Caco-2 (cell line): Measurements from ENCODE around the gene ASGR1. TPM values are rescaled to one million over a fixed set of nuclear protein-coding genes. Genes with fewer than 3 reads are reported as not detected.

Experiments
- BruUV-seq: library from RNA; stranded (reverse); fragments of 400-500 nt; replicated peaks from 2 replicates; lab custom pipeline; 2021; lab: Mats Ljungman, UMichigan
- CTCF ChIA-PET: fragments of 300-600 bp; sonication (Branson Sonifier 250); formaldehyde crosslinking; loops from one replicate; lab custom pipeline; 2022; ENCODE audit warnings: antibody characterized with exemption; lab: Charles Lee
- POLR2A ChIA-PET: fragments of 300-600 bp; sonication (Branson Sonifier 250); formaldehyde crosslinking; loops from one replicate; lab custom pipeline; 2022; ENCODE audit warnings: antibody characterized with exemption; lab: Charles Lee
- DNase-seq, 2 experiments: peaks; one replicate each; pipeline versions ENCODE4 v3.0.0 to v3.0.0-alpha.2; 2020 to 2022
- H3K27me3 ChIP-seq: replicated peaks from 2 replicates; pipeline ENCODE4 v1.6.0; 2011; ENCODE audit warnings: low read length; ENCODE audit not compliant: control insufficient read depth, insufficient read depth
- H3K36me3 ChIP-seq: 2 replicates; pipeline ENCODE4 v1.5.1; 2011; ENCODE audit warnings: low read length; ENCODE audit not compliant: control insufficient read depth, insufficient read depth
- H3K4me1 ChIP-seq: fragments of 250-450 bp; sonication (Bioruptor Pico); 2 replicates; pipeline ENCODE4 v1.5.1; 2020; ENCODE audit warnings: mild to moderate bottlenecking
- H3K4me3 ChIP-seq: 2 replicates; pipeline ENCODE4 v1.5.1; 2011; ENCODE audit warnings: low read depth, mild to moderate bottlenecking, control low read depth, low read length
- H3K9me3 ChIP-seq: fragments of 250-450 bp; sonication (Bioruptor Pico); 2 replicates; pipeline ENCODE4 v1.5.1; 2020; ENCODE audit warnings: mild to moderate bottlenecking, moderate library complexity
- H3K27ac Mint-ChIP-seq: one replicate; pipeline ENCODE4 v1.8.0; 2022; ENCODE audit warnings: mixed read lengths; ENCODE audit not compliant: unreplicated experiment
- H3K27me3 Mint-ChIP-seq: one replicate; pipeline ENCODE4 v1.8.0; 2022; ENCODE audit warnings: mixed read lengths; ENCODE audit not compliant: insufficient read depth, unreplicated experiment
- H3K36me3 Mint-ChIP-seq: one replicate; pipeline ENCODE4 v1.8.0; 2022; ENCODE audit warnings: mild to moderate bottlenecking, mixed read lengths; ENCODE audit not compliant: insufficient read depth, unreplicated experiment
- H3K4me1 Mint-ChIP-seq: one replicate; pipeline ENCODE4 v1.8.0; 2022; ENCODE audit warnings: low read depth, mixed read lengths; ENCODE audit not compliant: unreplicated experiment
- H3K4me3 Mint-ChIP-seq: one replicate; pipeline ENCODE4 v1.8.0; 2022; ENCODE audit warnings: mild to moderate bottlenecking, moderate library complexity, mixed read lengths; ENCODE audit not compliant: unreplicated experiment
- H3K9me3 Mint-ChIP-seq: one replicate; pipeline ENCODE4 v1.8.0; 2022; ENCODE audit warnings: mixed read lengths; ENCODE audit not compliant: unreplicated experiment
- intact Hi-C: fragments of 100-400 bp; cut with micrococcal nuclease; formaldehyde crosslinking; loops from one replicate; pipeline ENCODE4 v1.10.0; 2022; ENCODE audit not compliant: unreplicated experiment
- total RNA-seq: library from RNA; stranded (reverse); gene quantifications from 2 replicates; pipeline ENCODE4 v1.2.3, GENCODE V29; 2022
- TF ChIP-seq, protein P1 (sequence below), 2 experiments: fragments of 200-600 bp in 1 of 2; IDR thresholded peaks; 1 replicate in 1 of 2; 2 replicates in 1 of 2; pipeline versions ENCODE4 v1.5.1 to v1.8.0; 2011 to 2022; ENCODE audit warnings: antibody characterized with exemption in 1 of 2, control low read depth in 1 of 2, inconsistent platforms in 1 of 2, low read depth in 1 of 2, low read length in 1 of 2, mild to moderate bottlenecking in 1 of 2, moderate library complexity in 1 of 2; ENCODE audit not compliant: insufficient read depth in 1 of 2, severe bottlenecking in 1 of 2, unreplicated experiment in 1 of 2

ASGR1 gene
- total RNA-seq, 1 experiment from 2014 or later, result 9.2 TPM

GRCh38 chr17:7217113-7217987 lies 38.2 kb upstream of the ASGR1 start:
- Histone ChIP-seq H3K36me3 (no peaks in the 10 kb centered on the region), H3K4me1 (peaks cover 10% of the 10 kb centered on the region), H3K27me3 (no peaks in the 10 kb centered on the region), H3K4me3 (no peak overlapping the region), H3K9me3 (no peaks in the 10 kb centered on the region)
- TF ChIP-seq, protein P1, sequence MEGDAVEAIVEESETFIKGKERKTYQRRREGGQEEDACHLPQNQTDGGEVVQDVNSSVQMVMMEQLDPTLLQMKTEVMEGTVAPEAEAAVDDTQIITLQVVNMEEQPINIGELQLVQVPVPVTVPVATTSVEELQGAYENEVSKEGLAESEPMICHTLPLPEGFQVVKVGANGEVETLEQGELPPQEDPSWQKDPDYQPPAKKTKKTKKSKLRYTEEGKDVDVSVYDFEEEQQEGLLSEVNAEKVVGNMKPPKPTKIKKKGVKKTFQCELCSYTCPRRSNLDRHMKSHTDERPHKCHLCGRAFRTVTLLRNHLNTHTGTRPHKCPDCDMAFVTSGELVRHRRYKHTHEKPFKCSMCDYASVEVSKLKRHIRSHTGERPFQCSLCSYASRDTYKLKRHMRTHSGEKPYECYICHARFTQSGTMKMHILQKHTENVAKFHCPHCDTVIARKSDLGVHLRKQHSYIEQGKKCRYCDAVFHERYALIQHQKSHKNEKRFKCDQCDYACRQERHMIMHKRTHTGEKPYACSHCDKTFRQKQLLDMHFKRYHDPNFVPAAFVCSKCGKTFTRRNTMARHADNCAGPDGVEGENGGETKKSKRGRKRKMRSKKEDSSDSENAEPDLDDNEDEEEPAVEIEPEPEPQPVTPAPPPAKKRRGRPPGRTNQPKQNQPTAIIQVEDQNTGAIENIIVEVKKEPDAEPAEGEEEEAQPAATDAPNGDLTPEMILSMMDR (IDR thresholded peaks at IDR 0.05; ENCODE audit: insufficient read depth in 1 of 2, low read depth in 1 of 2, low read length in 1 of 2, severe bottlenecking in 1 of 2, unreplicated experiment in 1 of 2), result no peak
- H3K27me3 Mint-ChIP-seq, result no peaks in the 10 kb centered on the region
- BruUV-seq, result no TSS peak
- no peak for DNase-seq
- H3K9me3 Mint-ChIP-seq, result no peaks in the 10 kb centered on the region
- H3K27ac Mint-ChIP-seq, result no peak overlapping the region
- H3K36me3 Mint-ChIP-seq, result peaks cover 52% of the 10 kb centered on the region
- ChIA-PET POLR2A (interaction anchor here (0.5 kb wide), 1 partner anchor 130 kb away, joined by 17 read pairs; no protein-coding TSS in a partner anchor), CTCF (no interaction called here)
- H3K4me3 Mint-ChIP-seq, result no peak overlapping the region
- H3K4me1 Mint-ChIP-seq, result peaks cover 5% of the 10 kb centered on the region
- intact Hi-C loops, result no loop called here

DNA sequence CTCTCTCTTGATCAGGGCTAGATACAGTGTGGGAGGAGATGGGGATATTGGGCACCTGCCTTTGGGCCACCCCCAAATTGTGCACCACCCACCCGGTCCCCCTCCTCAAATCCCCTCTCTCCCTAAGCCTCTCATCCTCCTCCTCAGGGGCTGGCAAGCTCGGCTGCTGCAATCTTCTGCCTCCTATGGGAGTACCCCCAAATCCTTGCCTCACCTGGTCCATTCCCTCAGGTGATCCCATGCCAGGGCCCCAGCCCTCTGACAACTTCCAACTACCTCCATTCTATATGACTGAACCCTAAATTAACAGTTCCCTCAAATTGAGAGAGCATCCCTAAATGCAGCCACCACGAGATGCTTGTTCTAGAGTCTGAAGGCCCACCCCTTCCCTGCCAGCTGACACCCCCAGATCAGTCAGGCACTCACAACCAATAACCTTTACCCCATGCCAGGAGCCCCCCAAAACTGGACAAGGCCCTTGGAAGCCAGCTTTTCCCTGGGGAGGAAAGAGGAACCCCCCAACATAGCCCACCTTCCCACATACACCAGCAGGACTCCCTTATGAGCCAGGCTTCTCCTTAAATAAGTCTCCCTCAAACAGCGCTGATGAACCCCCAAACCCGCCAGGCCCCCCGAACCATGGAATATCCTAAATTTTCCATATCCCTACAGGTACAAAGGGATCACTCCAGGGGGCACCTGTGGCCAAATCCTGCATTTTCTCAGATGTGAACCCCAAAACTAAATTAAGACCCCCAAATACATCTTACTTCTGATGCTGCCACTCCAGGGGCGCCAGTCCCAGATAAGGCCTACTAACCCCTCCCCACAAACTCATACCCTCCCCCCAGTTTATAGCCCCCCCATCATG lies 37.3 kb upstream of the ASGR1 start:
- ChIA-PET CTCF (no interaction called here), POLR2A (no interaction called here)
- Mint-ChIP-seq H3K27me3 (no peaks in the 10 kb centered on the region), H3K36me3 (peaks cover 43% of the 10 kb centered on the region), H3K4me3 (peak overlapping the region; percentile 21), H3K4me1 (peaks cover 5% of the 10 kb centered on the region), H3K9me3 (no peaks in the 10 kb centered on the region), H3K27ac (no peak overlapping the region)
- Histone ChIP-seq H3K36me3 (no peaks in the 10 kb centered on the region), H3K27me3 (no peaks in the 10 kb centered on the region), H3K4me3 (no peak overlapping the region), H3K9me3 (no peaks in the 10 kb centered on the region), H3K4me1 (peaks cover 10% of the 10 kb centered on the region)
- DNase-seq, result no peak
- TF ChIP-seq, protein P1 (IDR thresholded peaks at IDR 0.05; ENCODE audit: insufficient read depth in 1 of 2, low read depth in 1 of 2, low read length in 1 of 2, severe bottlenecking in 1 of 2, unreplicated experiment in 1 of 2), result no peak
- intact Hi-C loops, result no loop called here
- BruUV-seq, result no TSS peak

- H3K36me3 Mint-ChIP-seq, result peaks cover 36% of the 10 kb centered on the region
- no peak overlapping the region for H3K27ac Mint-ChIP-seq
- H3K4me3 ChIP-seq, result no peak overlapping the region
- TF ChIP-seq, protein P1 (IDR thresholded peaks at IDR 0.05; ENCODE audit: insufficient read depth in 1 of 2, low read depth in 1 of 2, low read length in 1 of 2, severe bottlenecking in 1 of 2, unreplicated experiment in 1 of 2), result no peak
- no peaks in the 10 kb centered on the region for H3K27me3 ChIP-seq
- H3K27me3 Mint-ChIP-seq, result no peaks in the 10 kb centered on the region
- POLR2A ChIA-PET, result no interaction called here
- no peak for DNase-seq
- CTCF ChIA-PET, result interaction anchor here (2.9 kb wide), 1 partner anchor 170 kb away, joined by 13 read pairs; no protein-coding TSS in a partner anchor
- peaks cover 5% of the 10 kb centered on the region for H3K4me1 Mint-ChIP-seq
- peak overlapping the region; percentile 80 for H3K4me3 Mint-ChIP-seq
- no peaks in the 10 kb centered on the region for H3K36me3 ChIP-seq
- H3K9me3 ChIP-seq, result no peaks in the 10 kb centered on the region
- H3K4me1 ChIP-seq, result peaks cover 7% of the 10 kb centered on the region
- BruUV-seq, result no TSS peak
- intact Hi-C loops, result no loop called here
- H3K9me3 Mint-ChIP-seq, result no peaks in the 10 kb centered on the region
These were observed 36.5 kb upstream of the ASGR1 start for GRCh38 chr17:7215652-7216180.
